Thyroid gland (tissue), 4 donors: Measurements from ENCODE around the gene HLA-DQA1. TPM values are rescaled to one million over a fixed set of nuclear protein-coding genes. Genes with fewer than 3 reads are reported as not detected.
"Not testable (repeated sequence)": the region's sequence is repeated elsewhere in the genome, so short reads cannot be mapped to it uniquely, and the experiment has no call there.

ENCODE experiments used
- DNase-seq, 2 donors: peaks; one replicate each; pipeline ENCODE4 v3.0.0-alpha.2; 2019
- H3K27ac ChIP-seq, 3 donors: fragments of 200-600 bp; sonication (generic); 1 replicate in 2 of 3; 2 replicates in 1 of 3; pipeline ENCODE4 v1.5.1; 2016 to 2019; ENCODE audit warnings: mild to moderate bottlenecking in 1 of 3, moderate library complexity in 1 of 3
- H3K27me3 ChIP-seq: fragments of 200-600 bp; sonication (generic); one replicate; pipeline ENCODE4 v1.5.1; 2019
- H3K36me3 ChIP-seq, 2 donors: fragments of 200-600 bp; sonication (generic); one replicate each; pipeline ENCODE4 v1.5.1; 2016 to 2019
- H3K4me1 ChIP-seq, 2 donors: fragments of 200-600 bp; sonication (generic); one replicate each; pipeline ENCODE4 v1.5.1; 2017 to 2019
- H3K4me3 ChIP-seq, 3 donors: fragments of 200-600 bp; sonication (generic); replicated peaks in 1 of 3; 1 replicate in 2 of 3; 2 replicates in 1 of 3; pipeline ENCODE4 v1.5.1; 2016; ENCODE audit warnings: mild to moderate bottlenecking in 1 of 3
- H3K9me3 ChIP-seq: fragments of 200-600 bp; sonication (generic); one replicate; pipeline ENCODE4 v1.5.1; 2017
- CTCF ChIP-seq, 6 experiments: fragments of 200-600 bp in 3 of 6; fragments of 450-650 bp in 3 of 6; sonication (generic) in 3 of 6; IDR thresholded peaks; one replicate each; pipeline ENCODE4 v1.5.1; 2016 to 2019; ENCODE audit warnings: antibody characterized with exemption in 6 of 6, mild to moderate bottlenecking in 2 of 6, inconsistent platforms in 1 of 6, moderate library complexity in 1 of 6
- POLR2A ChIP-seq, 2 donors: fragments of 450-650 bp; IDR thresholded peaks; one replicate each; pipeline ENCODE4 v1.6.1; 2017; ENCODE audit warnings: antibody characterized with exemption in 2 of 2, mild to moderate bottlenecking in 2 of 2, moderate library complexity in 1 of 2
- WGBS, 2 donors: methylation state at CpG; one replicate each; pipeline ENCODE4 v1.1.5; 2017; 5-methylcytosine and 5-hydroxymethylcytosine counted together
- intact Hi-C: fragments of 100-400 bp; cut with DNase I; formaldehyde crosslinking; loops from one replicate; pipeline ENCODE4 v1.15.1; 2023
- total RNA-seq, 4 donors: library from RNA; depleted of rRNA; stranded (reverse); fragments of >200 nt; gene quantifications; one replicate each; pipeline ENCODE4 v1.2.3, GENCODE V29; 2016

Gene HLA-DQA1
- 10 to 100 TPM in 2 of 4 donors, 1 to 10 TPM in 2; 1.7 to 19.6 (median 10.2) TPM for total RNA-seq

GRCh38 chr6:32637219-32637880, at the start of gene HLA-DQA1:
TSS of gene HLA-DQA1 (plus strand) at chr6:32637406. CDS start at chr6:32637459, 53 bp downstream.
- intact Hi-C loops = no loop called here
- Histone ChIP-seq H3K36me3 (no peaks in the 10 kb centered on the region), H3K27ac (no peak within 1 kb of the TSS), H3K4me1 (no peaks in the 10 kb centered on the region), H3K27me3 (no peaks in the 10 kb centered on the region), H3K9me3 (no peaks in the 10 kb centered on the region), H3K4me3 (no peak within 1 kb of the TSS)
- TF ChIP-seq POLR2A (IDR thresholded peaks at IDR 0.05) (no peak), CTCF (IDR thresholded peaks at IDR 0.05) (no peak)
- DNase-seq = no peak
- 24 to 42% methylated on average over 7 of the region's 7 CpGs for WGBS, 2 donors

GRCh38 chr6:32588156-32588555, 49.0 kb upstream of the HLA-DQA1 start:
- Histone ChIP-seq H3K4me3 (no peak overlapping the region), H3K27me3 (no peaks in the 10 kb centered on the region), H3K27ac (no peak overlapping the region), H3K4me1 (no peaks in the 10 kb centered on the region), H3K9me3 (no peaks in the 10 kb centered on the region), H3K36me3 (no peaks in the 10 kb centered on the region)
- DNase-seq = no peak
- TF ChIP-seq CTCF (IDR thresholded peaks at IDR 0.05) = no peak
- TF ChIP-seq POLR2A (IDR thresholded peaks at IDR 0.05) = no peak
- WGBS, 2 donors = 82 to 83% methylated on average over 2 of the region's 2 CpGs
- intact Hi-C loops = loop anchor here (10.0 kb wide), 1 partner anchor 63 kb away; no protein-coding TSS in a partner anchor

GRCh38 chr6:32589596-32590449, 47.4 kb upstream of the HLA-DQA1 start, which contains the start of gene HLA-DRB1:
TSS of gene HLA-DRB1 (minus strand) at chr6:32589848. CDS start at chr6:32589742, 106 bp downstream.
- no peaks in the 10 kb centered on the region for H3K4me1 ChIP-seq
- TF ChIP-seq CTCF (IDR thresholded peaks at IDR 0.05) (no peak), POLR2A (IDR thresholded peaks at IDR 0.05) (peak in 1 of 2 donors; percentile 24)
- H3K9me3 ChIP-seq = no peaks in the 10 kb centered on the region
- DNase-seq = no peak
- H3K36me3 ChIP-seq = no peaks in the 10 kb centered on the region
- intact Hi-C loops = loop anchor here (10.0 kb wide), 1 partner anchor 65 kb away; no protein-coding TSS in a partner anchor
- no peak within 1 kb of the TSS for H3K4me3 ChIP-seq
- no peaks in the 10 kb centered on the region for H3K27me3 ChIP-seq
- peak within 1 kb of the TSS in 1 of 3 donors; percentile 56 for H3K27ac ChIP-seq
- 21 to 24% methylated on average over 9 of the region's 9 CpGs for WGBS, 2 donors

- H3K27me3 ChIP-seq, H3K4me1 ChIP-seq, H3K4me3 ChIP-seq, intact Hi-C loops, H3K27ac ChIP-seq, H3K9me3 ChIP-seq, H3K36me3 ChIP-seq, DNase-seq: not testable (repeated sequence)
- 40% methylated on average over 1 of the region's 10 CpGs; no CpG with 5 or more reads in 1 of the 2 donors for WGBS, 2 donors
Observed at GRCh38 chr6:32590713-32591112, 46.5 kb upstream of the HLA-DQA1 start.

GRCh38 chr6:32597024-32597423, 40.2 kb upstream of the HLA-DQA1 start:
- H3K27ac ChIP-seq = no peak overlapping the region
- intact Hi-C loops = no loop called here
- no peaks in the 10 kb centered on the region for H3K36me3 ChIP-seq
- TF ChIP-seq POLR2A (IDR thresholded peaks at IDR 0.05) (no peak), CTCF (IDR thresholded peaks at IDR 0.05) (no peak)
- no peaks in the 10 kb centered on the region for H3K9me3 ChIP-seq
- H3K4me1 ChIP-seq = no peaks in the 10 kb centered on the region
- H3K4me3 ChIP-seq = no peak overlapping the region
- no peaks in the 10 kb centered on the region for H3K27me3 ChIP-seq
- no peak for DNase-seq
